Neural cell (in vitro differentiated cells): Measurements from ENCODE around the gene SCN7A.

ENCODE experiments used
- EP300 ChIP-seq: fragments of 450-650 bp; conservative IDR thresholded peaks from 2 replicates; pipeline ENCODE4 v1.6.1; 2014; ENCODE audit warnings: antibody characterized with exemption, mild to moderate bottlenecking, moderate library complexity; ENCODE audit not compliant: poor library complexity, severe bottlenecking
- POLR2AphosphoS5 ChIP-seq: IDR thresholded peaks from 2 replicates; pipeline ENCODE4 v1.6.1; 2012
- TF ChIP-seq, protein P1 (sequence below): fragments of 450-650 bp; IDR thresholded peaks from 2 replicates; pipeline ENCODE4 v1.5.1; 2014; ENCODE audit warnings: antibody characterized with exemption, mild to moderate bottlenecking, moderate library complexity; ENCODE audit not compliant: poor library complexity, severe bottlenecking

DNA sequence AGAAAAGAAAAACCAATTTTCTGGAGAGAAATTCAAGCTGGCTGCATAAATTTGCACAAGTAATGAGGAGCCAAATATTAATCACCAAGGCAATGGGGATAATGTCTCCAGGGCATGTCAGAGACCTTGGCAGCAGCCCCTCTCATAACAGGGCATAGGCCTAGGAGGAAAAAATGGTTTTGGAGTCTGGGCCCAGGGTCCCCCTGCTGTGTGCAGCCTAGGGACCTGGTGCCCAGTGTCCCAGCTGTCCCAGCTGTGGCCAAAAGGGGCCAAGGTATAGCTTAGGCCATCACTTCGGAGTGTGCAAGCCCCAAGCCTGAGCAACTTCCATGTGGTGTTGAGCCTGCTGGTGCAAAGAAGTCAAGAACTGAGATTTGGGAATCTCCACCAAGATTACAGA is 57.1 kb downstream of the SCN7A start:
- TF ChIP-seq, protein P1, sequence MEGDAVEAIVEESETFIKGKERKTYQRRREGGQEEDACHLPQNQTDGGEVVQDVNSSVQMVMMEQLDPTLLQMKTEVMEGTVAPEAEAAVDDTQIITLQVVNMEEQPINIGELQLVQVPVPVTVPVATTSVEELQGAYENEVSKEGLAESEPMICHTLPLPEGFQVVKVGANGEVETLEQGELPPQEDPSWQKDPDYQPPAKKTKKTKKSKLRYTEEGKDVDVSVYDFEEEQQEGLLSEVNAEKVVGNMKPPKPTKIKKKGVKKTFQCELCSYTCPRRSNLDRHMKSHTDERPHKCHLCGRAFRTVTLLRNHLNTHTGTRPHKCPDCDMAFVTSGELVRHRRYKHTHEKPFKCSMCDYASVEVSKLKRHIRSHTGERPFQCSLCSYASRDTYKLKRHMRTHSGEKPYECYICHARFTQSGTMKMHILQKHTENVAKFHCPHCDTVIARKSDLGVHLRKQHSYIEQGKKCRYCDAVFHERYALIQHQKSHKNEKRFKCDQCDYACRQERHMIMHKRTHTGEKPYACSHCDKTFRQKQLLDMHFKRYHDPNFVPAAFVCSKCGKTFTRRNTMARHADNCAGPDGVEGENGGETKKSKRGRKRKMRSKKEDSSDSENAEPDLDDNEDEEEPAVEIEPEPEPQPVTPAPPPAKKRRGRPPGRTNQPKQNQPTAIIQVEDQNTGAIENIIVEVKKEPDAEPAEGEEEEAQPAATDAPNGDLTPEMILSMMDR = no peak
- TF ChIP-seq EP300 = no peak
- TF ChIP-seq POLR2AphosphoS5 = no peak
